Measurements from ENCODE around the gene MCAM.

- TF ChIP-seq CTCF (IDR thresholded peaks at IDR 0.05) (no peak), POLR2A (IDR thresholded peaks at IDR 0.05) (no peak)
Observed at GRCh38 chr11:119336744-119337469, 20.0 kb upstream of the MCAM start.

Measured in Peyer's patch (tissue), 4 donors.